HepG2 (cell line): ENCODE results near the gene HYAL2. TPM values are rescaled to one million over a fixed set of nuclear protein-coding genes. Genes with fewer than 3 reads are reported as not detected.
A peak's percentile ranks its signal among the peaks of the same experiment; 100 is the strongest.

Experiments used
- ELF4 ChIP-seq: sonication (generic); formaldehyde crosslinking; IDR thresholded peaks from 2 replicates; pipeline ENCODE4 v1.5.0; 2020; ENCODE audit warnings: missing genetic modification reagents, mild to moderate bottlenecking, moderate library complexity, borderline replicate concordance
- KLF16 ChIP-seq, 2 experiments: sonication (generic) in 1 of 2; formaldehyde crosslinking in 1 of 2; IDR thresholded peaks; 2 replicates each; pipeline versions ENCODE4 v1.6.1 to v1.8.0; 2016 to 2023; ENCODE audit warnings: missing genetic modification reagents in 2 of 2, missing compliant biosample characterization in 1 of 2
- MAFG ChIP-seq: sonication (generic); formaldehyde crosslinking; IDR thresholded peaks from 2 replicates; pipeline ENCODE4 v1.5.1; 2020; ENCODE audit warnings: mild to moderate bottlenecking, missing genetic modification reagents
- MTF2 ChIP-seq: sonication (generic); formaldehyde crosslinking; IDR thresholded peaks from 2 replicates; pipeline ENCODE4 v1.5.0; 2020; ENCODE audit warnings: missing genetic modification reagents, borderline replicate concordance
- NCOA2 ChIP-seq: sonication (generic); formaldehyde crosslinking; IDR thresholded peaks from 2 replicates; pipeline ENCODE4 v1.8.0; 2022; ENCODE audit warnings: inconsistent platforms
- RFX5 ChIP-seq: IDR thresholded peaks from 2 replicates; pipeline ENCODE4 v1.6.1; 2011; ENCODE audit warnings: low read depth, low read length, improper control_type of control experiment
- SAP130 ChIP-seq: IDR thresholded peaks from 2 replicates; pipeline ENCODE4 v1.6.1; 2016; ENCODE audit warnings: low read depth
- SRF ChIP-seq: IDR thresholded peaks from 2 replicates; pipeline ENCODE4 v1.6.1; 2011; ENCODE audit warnings: mild to moderate bottlenecking, low read depth, low read length, moderate library complexity
- TMF1 ChIP-seq: sonication (generic); formaldehyde crosslinking; IDR thresholded peaks from 2 replicates; pipeline ENCODE4 v1.8.1; 2022; ENCODE audit warnings: low read depth, missing genetic modification reagents
- TP53 ChIP-seq: sonication (generic); formaldehyde crosslinking; conservative IDR thresholded peaks from 2 replicates; pipeline ENCODE4 v1.4.0; 2020; ENCODE audit warnings: missing genetic modification reagents
- ZFP41 ChIP-seq: sonication (generic); formaldehyde crosslinking; IDR thresholded peaks from 2 replicates; pipeline ENCODE4 v1.4.0; 2020; ENCODE audit warnings: mild to moderate bottlenecking, missing genetic modification reagents, borderline replicate concordance
- ZNF337 ChIP-seq: sonication (generic); formaldehyde crosslinking; IDR thresholded peaks from 2 replicates; pipeline ENCODE4 v1.5.1; 2020; ENCODE audit warnings: missing genetic modification reagents, low read depth, mild to moderate bottlenecking, borderline replicate concordance
- ZNF354B ChIP-seq: sonication (generic); formaldehyde crosslinking; IDR thresholded peaks from 2 replicates; pipeline ENCODE4 v1.8.0; 2022; ENCODE audit warnings: mild to moderate bottlenecking, missing genetic modification reagents
- ZNF619 ChIP-seq: sonication (generic); formaldehyde crosslinking; IDR thresholded peaks from 2 replicates; pipeline ENCODE4 v1.4.0; 2020; ENCODE audit warnings: mild to moderate bottlenecking, missing genetic modification reagents
- ZNF776 ChIP-seq: sonication (generic); formaldehyde crosslinking; IDR thresholded peaks from 2 replicates; pipeline ENCODE4 v1.4.0; 2020; ENCODE audit warnings: mild to moderate bottlenecking, missing genetic modification reagents
- ZNF891 ChIP-seq: sonication (generic); formaldehyde crosslinking; IDR thresholded peaks from 2 replicates; pipeline ENCODE4 v1.5.0; 2020; ENCODE audit warnings: mild to moderate bottlenecking, missing genetic modification reagents
- polyA plus RNA-seq, 8 experiments: library from polyadenylated mRNA; depleted of rRNA in 3 of 8; stranded (reverse) in 7 of 8; unstranded in 1 of 8; fragments of >200 nt; fragmentation: Illumina TruSeq in 4 of 8; extraction: Trizol in 4 of 8; gene quantifications; 2 replicates each; pipeline versions ENCODE4 v1.2.1 to v1.2.3, GENCODE V29; 2011 to 2016; ENCODE audit warnings: low read depth in 4 of 8, missing spikeins in 1 of 8, mixed read lengths in 1 of 8; ENCODE audit not compliant: insufficient read depth in 1 of 8
- total RNA-seq, 5 experiments: library from RNA; depleted of rRNA; stranded (reverse); fragments of >200 nt; fragmentation: Illumina TruSeq; extraction: Trizol; gene quantifications; 2 replicates each; pipeline ENCODE4 v1.2.3, GENCODE V29; 2016; ENCODE audit warnings: low read depth in 1 of 5
- TF ChIP-seq, protein P1 (sequence below): sonication (generic); formaldehyde crosslinking; IDR thresholded peaks from 2 replicates; pipeline ENCODE4 v1.4.0; 2020; ENCODE audit warnings: mild to moderate bottlenecking, missing genetic modification reagents
- TF ChIP-seq, protein P2 (sequence below): sonication (generic); formaldehyde crosslinking; IDR thresholded peaks from 2 replicates; pipeline ENCODE4 v1.5.0; 2020; ENCODE audit warnings: mild to moderate bottlenecking, missing genetic modification reagents

The HYAL2 gene
- total and polyA plus RNA-seq, 2 of the 13 experiments (the other 11 are each of a cell fraction or from before 2014, with no cell fraction given) = 76.2 to 102 TPM

DNA sequence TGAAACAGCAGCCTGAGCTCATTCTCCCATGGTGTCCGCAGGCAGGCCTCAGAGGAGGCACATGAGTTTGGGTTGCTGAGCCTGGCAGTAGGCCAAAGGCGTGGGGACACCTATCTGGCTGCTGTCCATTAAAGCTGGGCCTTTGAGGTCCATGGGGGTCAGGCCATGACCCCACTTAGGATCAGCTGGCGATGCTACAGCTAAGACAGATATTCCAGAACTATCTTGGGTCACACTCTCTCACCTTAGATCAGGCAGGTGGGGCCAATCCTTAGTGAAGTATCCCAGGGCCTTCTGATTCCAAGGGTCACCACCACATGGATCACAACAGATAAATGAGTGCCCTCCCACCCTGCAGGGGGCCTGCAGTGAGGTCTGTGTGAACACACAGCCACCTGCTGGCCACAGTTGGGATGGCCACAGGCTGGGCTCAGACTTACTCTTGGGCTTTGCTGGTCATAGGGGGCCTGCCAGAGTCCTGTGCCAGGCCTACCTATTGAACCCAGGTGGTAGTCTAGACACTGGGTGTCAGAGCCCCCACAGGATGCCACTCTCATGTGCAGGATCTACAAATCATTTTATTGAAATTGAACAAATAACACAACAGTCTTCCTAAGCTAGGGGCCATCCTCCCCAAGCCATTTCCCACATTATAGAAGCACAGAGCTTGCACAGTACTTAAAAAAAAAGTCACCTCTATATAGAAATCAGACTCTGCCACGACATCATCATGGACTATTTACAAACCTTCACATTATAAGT, 2.0 kb upstream of the HYAL2 start (continued):
- TF ChIP-seq ZFP41 (no peak), RFX5 (no peak), ZNF776 (CRISPR knock-in tag) (no peak), MTF2 (CRISPR knock-in tag) (no peak), ZNF619 (CRISPR knock-in tag) (no peak; the same call in 1 of the 2 replicates), ZNF337 (CRISPR knock-in tag) (no peak), ZNF354B (CRISPR knock-in tag) (no peak), SAP130 (CRISPR knock-in tag) (peak; percentile 69; the same call in 1 of the 2 replicates), ELF4 (CRISPR knock-in tag) (no peak), MAFG (CRISPR knock-in tag) (no peak), TP53 (CRISPR knock-in tag) (no peak), NCOA2 (CRISPR knock-in tag) (no peak), KLF16 (CRISPR knock-in tag; IDR thresholded peaks at IDR 0.05) (peak in 1 of 2 experiments; percentile 72; a peak in 2 of 4 replicates), ZNF891 (no peak), SRF (no peak), TMF1 (CRISPR knock-in tag) (no peak)
- TF ChIP-seq, protein P1, sequence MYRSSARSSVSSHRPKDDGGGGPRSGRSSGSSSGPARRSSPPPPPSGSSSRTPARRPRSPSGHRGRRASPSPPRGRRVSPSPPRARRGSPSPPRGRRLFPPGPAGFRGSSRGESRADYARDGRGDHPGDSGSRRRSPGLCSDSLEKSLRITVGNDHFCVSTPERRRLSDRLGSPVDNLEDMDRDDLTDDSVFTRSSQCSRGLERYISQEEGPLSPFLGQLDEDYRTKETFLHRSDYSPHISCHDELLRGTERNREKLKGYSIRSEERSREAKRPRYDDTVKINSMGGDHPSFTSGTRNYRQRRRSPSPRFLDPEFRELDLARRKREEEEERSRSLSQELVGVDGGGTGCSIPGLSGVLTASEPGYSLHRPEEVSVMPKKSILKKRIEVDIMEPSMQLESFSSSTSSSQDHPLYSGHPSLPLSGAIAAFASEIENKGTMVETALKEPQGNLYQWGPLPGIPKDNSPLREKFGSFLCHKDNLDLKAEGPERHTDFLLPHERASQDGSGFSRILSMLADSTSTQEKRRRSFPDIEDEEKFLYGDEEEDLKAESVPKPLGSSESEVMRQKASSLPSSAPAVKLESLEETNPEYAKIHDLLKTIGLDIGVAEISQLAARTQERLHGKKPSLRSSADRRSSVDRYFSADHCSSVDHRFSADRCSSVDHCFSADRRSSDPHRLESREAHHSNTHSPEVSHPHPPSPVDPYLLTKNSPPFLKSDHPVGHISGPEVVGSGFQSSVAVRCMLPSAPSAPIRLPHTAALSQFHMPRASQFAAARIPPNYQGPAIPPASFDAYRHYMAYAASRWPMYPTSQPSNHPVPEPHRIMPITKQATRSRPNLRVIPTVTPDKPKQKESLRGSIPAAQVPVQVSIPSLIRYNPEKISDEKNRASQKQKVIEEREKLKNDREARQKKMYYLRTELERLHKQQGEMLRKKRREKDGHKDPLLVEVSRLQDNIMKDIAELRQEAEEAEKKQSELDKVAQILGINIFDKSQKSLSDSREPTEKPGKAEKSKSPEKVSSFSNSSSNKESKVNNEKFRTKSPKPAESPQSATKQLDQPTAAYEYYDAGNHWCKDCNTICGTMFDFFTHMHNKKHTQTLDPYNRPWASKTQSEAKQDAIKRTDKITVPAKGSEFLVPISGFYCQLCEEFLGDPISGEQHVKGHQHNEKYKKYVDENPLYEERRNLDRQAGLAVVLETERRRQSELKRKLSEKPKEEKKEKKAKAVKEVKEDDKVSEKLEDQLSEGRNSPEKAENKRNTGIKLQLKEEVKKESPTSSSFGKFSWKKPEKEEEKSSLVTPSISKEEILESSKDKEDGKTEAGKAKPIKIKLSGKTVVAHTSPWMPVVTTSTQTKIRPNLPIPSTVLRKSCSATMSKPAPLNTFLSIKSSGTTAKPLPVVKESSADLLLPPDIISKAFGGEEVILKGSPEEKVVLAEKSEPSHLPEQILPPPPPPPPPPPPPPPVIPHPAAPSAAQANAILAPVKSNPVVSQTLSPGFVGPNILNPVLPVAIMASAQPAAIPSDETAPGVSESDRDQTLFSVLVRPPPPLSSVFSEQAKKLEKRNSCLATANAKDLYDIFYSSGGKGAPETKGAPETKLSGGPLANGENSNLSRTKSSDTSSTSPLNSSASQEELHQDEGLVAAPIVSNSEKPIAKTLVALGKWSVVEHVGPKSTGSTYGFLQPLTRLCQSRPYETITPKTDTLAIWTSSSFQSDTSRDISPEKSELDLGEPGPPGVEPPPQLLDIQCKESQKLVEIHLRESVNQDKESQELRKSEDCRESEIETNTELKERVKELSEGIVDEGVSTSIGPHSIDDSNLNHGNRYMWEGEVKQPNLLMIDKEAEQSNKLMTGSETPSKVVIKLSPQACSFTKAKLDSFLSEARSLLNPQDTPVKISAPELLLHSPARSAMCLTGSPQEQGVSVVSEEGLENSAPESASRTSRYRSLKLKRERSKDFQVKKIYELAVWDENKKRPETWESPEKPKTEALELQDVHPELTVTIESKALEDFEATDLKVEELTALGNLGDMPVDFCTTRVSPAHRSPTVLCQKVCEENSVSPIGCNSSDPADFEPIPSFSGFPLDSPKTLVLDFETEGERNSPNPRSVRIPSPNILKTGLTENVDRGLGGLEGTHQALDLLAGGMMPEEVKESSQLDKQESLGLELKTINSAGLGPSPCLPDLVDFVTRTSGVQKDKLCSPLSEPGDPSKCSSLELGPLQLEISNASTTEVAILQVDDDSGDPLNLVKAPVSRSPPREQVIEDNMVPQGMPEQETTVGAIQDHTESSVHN (CRISPR knock-in tag) = 0 out of 2 replicates have a peak, but pooled peaks have one; percentile 66
- TF ChIP-seq, protein P2, sequence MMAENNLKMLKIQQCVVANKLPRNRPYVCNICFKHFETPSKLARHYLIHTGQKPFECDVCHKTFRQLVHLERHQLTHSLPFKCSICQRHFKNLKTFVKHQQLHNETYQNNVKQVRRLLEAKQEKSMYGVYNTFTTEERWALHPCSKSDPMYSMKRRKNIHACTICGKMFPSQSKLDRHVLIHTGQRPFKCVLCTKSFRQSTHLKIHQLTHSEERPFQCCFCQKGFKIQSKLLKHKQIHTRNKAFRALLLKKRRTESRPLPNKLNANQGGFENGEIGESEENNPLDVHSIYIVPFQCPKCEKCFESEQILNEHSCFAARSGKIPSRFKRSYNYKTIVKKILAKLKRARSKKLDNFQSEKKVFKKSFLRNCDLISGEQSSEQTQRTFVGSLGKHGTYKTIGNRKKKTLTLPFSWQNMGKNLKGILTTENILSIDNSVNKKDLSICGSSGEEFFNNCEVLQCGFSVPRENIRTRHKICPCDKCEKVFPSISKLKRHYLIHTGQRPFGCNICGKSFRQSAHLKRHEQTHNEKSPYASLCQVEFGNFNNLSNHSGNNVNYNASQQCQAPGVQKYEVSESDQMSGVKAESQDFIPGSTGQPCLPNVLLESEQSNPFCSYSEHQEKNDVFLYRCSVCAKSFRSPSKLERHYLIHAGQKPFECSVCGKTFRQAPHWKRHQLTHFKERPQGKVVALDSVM (CRISPR knock-in tag) = no peak
